HepG2 (cell line): Measurements from ENCODE around the gene MBD5. TPM values are rescaled to one million over a fixed set of nuclear protein-coding genes. Genes with fewer than 3 reads are reported as not detected.

Experiments used
- ARID4A ChIP-seq: sonication (generic); formaldehyde crosslinking; IDR thresholded peaks from 2 replicates; pipeline ENCODE4 v1.5.0; 2020; ENCODE audit warnings: mild to moderate bottlenecking, missing genetic modification reagents, borderline replicate concordance
- E2F5 ChIP-seq: sonication (generic); formaldehyde crosslinking; conservative IDR thresholded peaks from 2 replicates; pipeline ENCODE4 v1.4.0; 2020; ENCODE audit warnings: missing genetic modification reagents
- GMEB2 ChIP-seq: IDR thresholded peaks from 2 replicates; pipeline ENCODE4 v1.6.1; 2016; ENCODE audit warnings: missing biosample characterization, missing genetic modification reagents, low read depth
- HMGA1 ChIP-seq: sonication (generic); formaldehyde crosslinking; conservative IDR thresholded peaks from 2 replicates; pipeline ENCODE4 v1.4.0; 2020; ENCODE audit warnings: missing genetic modification reagents
- KLF9 ChIP-seq: IDR thresholded peaks from 2 replicates; pipeline ENCODE4 v1.6.1; 2016; ENCODE audit warnings: low read depth
- MAFK ChIP-seq, 2 experiments: IDR thresholded peaks in 1 of 2; conservative IDR thresholded peaks in 1 of 2; 2 replicates each; pipeline ENCODE4 v1.6.1; 2011; ENCODE audit warnings: improper control_type of control experiment in 2 of 2, low read length in 2 of 2
- MBNL3 ChIP-seq: fragments of 250-450 bp; sonication (Bioruptor Pico); conservative IDR thresholded peaks from 2 replicates; pipeline ENCODE4 v1.8.0; 2022; ENCODE audit warnings: mild to moderate bottlenecking, inconsistent platforms
- MEF2D ChIP-seq: sonication (generic); formaldehyde crosslinking; IDR thresholded peaks from 2 replicates; pipeline ENCODE4 v1.5.1; 2020; ENCODE audit warnings: mild to moderate bottlenecking, missing genetic modification reagents
- NCOA5 ChIP-seq: sonication (generic); formaldehyde crosslinking; IDR thresholded peaks from 2 replicates; pipeline ENCODE4 v1.4.0; 2020; ENCODE audit warnings: missing genetic modification reagents
- NFIC ChIP-seq: IDR thresholded peaks from 2 replicates; pipeline ENCODE4 v1.6.1; 2012; ENCODE audit warnings: mild to moderate bottlenecking, low read length, inconsistent platforms
- PATZ1 ChIP-seq: sonication (generic); formaldehyde crosslinking; IDR thresholded peaks from 2 replicates; pipeline ENCODE4 v1.4.0; 2020; ENCODE audit warnings: missing genetic modification reagents
- ZBTB7A ChIP-seq: sonication (generic); formaldehyde crosslinking; IDR thresholded peaks from 2 replicates; pipeline ENCODE4 v1.8.0; 2022; ENCODE audit warnings: mild to moderate bottlenecking, missing genetic modification reagents
- ZFP36L2 ChIP-seq: sonication (generic); formaldehyde crosslinking; IDR thresholded peaks from 2 replicates; pipeline ENCODE4 v1.4.0; 2020; ENCODE audit warnings: missing genetic modification reagents
- ZNF24 ChIP-seq: fragments of 450-650 bp; IDR thresholded peaks from 2 replicates; pipeline ENCODE4 v1.6.1; 2017; ENCODE audit warnings: antibody characterized with exemption, mild to moderate bottlenecking
- ZNF256 ChIP-seq: sonication (generic); formaldehyde crosslinking; conservative IDR thresholded peaks from 2 replicates; pipeline ENCODE4 v1.4.0; 2020; ENCODE audit warnings: missing genetic modification reagents
- ZNF432 ChIP-seq: sonication (generic); formaldehyde crosslinking; IDR thresholded peaks from 2 replicates; pipeline ENCODE4 v1.5.0; 2020; ENCODE audit warnings: missing genetic modification reagents, mild to moderate bottlenecking, borderline replicate concordance
- ZNF691 ChIP-seq: sonication (generic); formaldehyde crosslinking; IDR thresholded peaks from 2 replicates; pipeline ENCODE4 v1.4.0; 2020; ENCODE audit warnings: missing genetic modification reagents, low read depth, mild to moderate bottlenecking, borderline replicate concordance
- ZSCAN21 ChIP-seq: sonication (generic); formaldehyde crosslinking; IDR thresholded peaks from 2 replicates; pipeline ENCODE4 v1.8.0; 2022; ENCODE audit warnings: mild to moderate bottlenecking, missing genetic modification reagents, moderate library complexity, borderline replicate concordance
- polyA plus RNA-seq, 8 experiments: library from polyadenylated mRNA; depleted of rRNA in 3 of 8; stranded (reverse) in 7 of 8; unstranded in 1 of 8; fragments of >200 nt; fragmentation: Illumina TruSeq in 4 of 8; extraction: Trizol in 4 of 8; gene quantifications; 2 replicates each; pipeline versions ENCODE4 v1.2.1 to v1.2.3, GENCODE V29; 2011 to 2016; ENCODE audit warnings: low read depth in 4 of 8, missing spikeins in 1 of 8, mixed read lengths in 1 of 8; ENCODE audit not compliant: insufficient read depth in 1 of 8
- total RNA-seq, 5 experiments: library from RNA; depleted of rRNA; stranded (reverse); fragments of >200 nt; fragmentation: Illumina TruSeq; extraction: Trizol; gene quantifications; 2 replicates each; pipeline ENCODE4 v1.2.3, GENCODE V29; 2016; ENCODE audit warnings: low read depth in 1 of 5

Gene MBD5
- total and polyA plus RNA-seq, 2 of the 13 experiments (the other 11 are each of a cell fraction or from before 2014, with no cell fraction given), result 13.5 to 26.4 TPM

- TF ChIP-seq PATZ1 (CRISPR knock-in tag) (peak; percentile 97), NFIC (no peak), MBNL3 (no peak), ZNF691 (CRISPR knock-in tag) (peak; percentile 71), MEF2D (CRISPR knock-in tag) (peak; percentile 90; the same call in 1 of the 2 replicates), HMGA1 (no peak), NCOA5 (no peak), KLF9 (CRISPR knock-in tag) (no peak), E2F5 (0 out of 2 replicates have a peak, but pooled peaks have one; percentile 36), ZNF256 (CRISPR knock-in tag) (peak; percentile 68; the same call in 1 of the 2 replicates), MAFK (conservative IDR thresholded peaks at IDR 0.05 in 1 of 2, IDR thresholded peaks at IDR 0.05 in 1 of 2; ENCODE audit: low read length in 2 of 2) (no peak), ZNF24 (peak; percentile 51; the same call in 1 of the 2 replicates), ZBTB7A (CRISPR knock-in tag) (0 out of 2 replicates have a peak, but pooled peaks have one; percentile 29), GMEB2 (peak; percentile 36; the same call in 1 of the 2 replicates), ZSCAN21 (CRISPR knock-in tag) (peak; percentile 89; the same call in 1 of the 2 replicates), ZNF432 (no peak), ARID4A (CRISPR knock-in tag) (peak; percentile 96), ZFP36L2 (CRISPR knock-in tag) (no peak)
These were observed 506 bp upstream of the MBD5 start, which contains the start of gene ORC4 (continued) for GRCh38 chr2:148020111-148021058.
